RCC 7860 (cell line): ENCODE data around the gene NIFK.

ENCODE experiments used
- DNase-seq: peaks from one replicate; pipeline ENCODE4 v3.0.0-alpha.2; 2015; ENCODE audit warnings: low spot score
- FAIRE-seq: peaks from 2 replicates; lab custom pipeline; 2012; peaks lifted over from hg19 to GRCh38; lab: Jason Lieb, UNC

NIFK gene

DNA sequence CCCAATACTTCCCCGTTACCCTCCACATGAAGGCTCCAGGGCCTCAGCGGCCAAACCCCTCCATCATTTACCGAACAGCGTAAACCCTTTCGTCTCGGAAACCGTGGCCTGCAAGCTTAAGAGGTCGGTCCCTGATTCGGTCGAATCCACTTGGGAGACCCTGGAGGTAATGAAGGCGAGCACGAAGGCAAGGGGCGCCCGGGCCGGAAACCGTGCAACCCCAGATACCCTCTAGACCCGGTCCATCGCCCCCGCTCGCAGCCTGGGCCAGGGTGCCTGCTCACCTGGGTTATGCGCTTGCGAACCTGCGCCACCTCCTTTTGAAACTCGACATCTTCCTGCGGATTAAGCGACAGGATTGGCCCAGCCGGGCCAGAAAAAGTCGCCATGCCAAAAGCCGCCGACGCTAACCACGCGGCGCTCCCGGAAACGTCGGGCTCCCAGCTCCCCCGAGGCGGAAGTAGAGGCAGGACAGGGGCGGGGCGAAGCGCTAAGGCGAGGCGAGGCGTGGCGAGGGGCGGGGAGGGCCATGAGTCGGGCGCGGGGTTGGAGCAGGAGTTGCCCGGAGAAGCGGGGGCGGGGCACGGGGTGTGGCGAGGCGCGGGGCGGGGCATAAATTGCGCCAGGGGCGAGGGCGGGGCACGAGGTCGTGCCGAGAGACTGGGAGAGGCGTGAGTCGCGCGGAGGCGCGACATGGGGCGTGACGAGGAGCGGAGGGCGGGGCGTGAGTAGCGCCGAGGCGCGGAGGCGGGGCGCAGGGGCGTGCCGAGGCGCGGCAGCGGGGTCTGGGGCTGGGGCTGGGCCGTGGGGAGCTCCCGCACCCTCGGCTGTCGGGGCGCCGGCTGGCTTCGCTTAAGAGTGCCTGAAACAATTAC, at the start of gene NIFK:
NIFK (minus strand) TSS at position 414 of the 875 bp plus-strand sequence; CDS start at position 389, 25 bp downstream.
- no peak for FAIRE-seq

GRCh38 chr2:121783180-121783579, 46.5 kb upstream of the NIFK start:
- FAIRE-seq (no peak), DNase-seq (no peak)

More for the DNA sequence above, at the start of gene NIFK:
- peak; percentile 94 for DNase-seq

GRCh38 chr2:121778741-121779487, 42.2 kb upstream of the NIFK start:
- no peak for FAIRE-seq
- DNase-seq = no peak

- peak; percentile 50 for DNase-seq
- no peak for FAIRE-seq
Observed at GRCh38 chr2:121777699-121778058, 41.0 kb upstream of the NIFK start.

DNA sequence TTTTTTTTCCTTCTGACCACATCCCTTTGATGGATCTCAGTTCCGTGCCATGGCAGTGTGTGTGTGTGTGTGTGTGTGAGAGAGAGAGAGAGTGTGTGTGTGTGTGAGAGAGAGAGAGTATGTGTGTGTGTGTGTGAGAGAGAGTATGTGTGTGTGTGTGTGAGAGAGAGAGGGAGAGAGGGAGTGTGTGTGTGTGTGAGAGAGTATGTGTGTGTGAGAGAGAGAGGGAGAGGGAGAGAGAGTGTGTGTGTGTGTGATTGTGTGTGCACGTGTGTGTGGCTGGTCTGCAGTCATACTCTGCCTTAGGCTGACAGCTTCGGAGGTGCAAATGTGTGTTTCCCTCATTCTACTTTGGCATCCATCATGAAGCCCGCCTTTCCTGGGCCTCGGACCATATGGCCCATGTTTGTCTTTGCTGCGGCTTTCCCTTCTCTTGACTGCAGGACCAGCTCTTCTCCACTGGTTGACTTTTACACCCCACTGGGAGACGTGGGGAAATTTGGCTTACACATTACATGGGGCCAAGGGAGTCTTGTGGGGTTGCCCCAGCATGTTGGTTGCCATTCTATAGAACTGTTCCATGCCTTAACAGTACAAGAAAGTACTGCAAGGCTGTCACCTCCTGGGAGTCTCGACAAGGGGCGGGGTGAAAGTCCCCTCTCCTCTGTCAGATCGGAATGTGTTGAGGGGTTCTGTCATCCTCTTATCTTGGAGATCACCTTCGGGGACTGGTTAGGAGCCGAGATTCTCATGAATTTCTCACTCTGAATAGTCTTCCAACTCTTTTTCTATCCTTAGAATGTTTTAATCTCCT, 40.4 kb upstream of the NIFK start:
- DNase-seq (no peak), FAIRE-seq (no peak)

DNA sequence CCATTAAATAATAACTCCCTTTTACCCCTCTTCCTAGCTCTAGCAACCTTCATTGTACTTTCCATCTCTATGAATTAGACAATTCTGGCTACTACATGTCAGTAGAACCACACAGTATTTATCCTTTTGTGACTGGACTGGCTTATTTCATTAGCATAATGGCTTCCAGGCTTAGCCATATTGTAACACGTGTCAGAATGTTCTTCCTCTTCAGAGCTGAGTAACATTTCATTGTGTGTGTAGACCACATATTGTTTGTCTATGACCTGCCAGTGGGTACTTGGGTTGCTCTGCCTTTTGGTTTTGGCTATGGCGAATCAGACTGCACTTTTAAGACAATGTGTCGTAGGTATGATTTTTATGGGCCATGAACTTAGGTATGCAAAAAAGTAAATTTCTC, 39.7 kb upstream of the NIFK start:
- FAIRE-seq = no peak
- no peak for DNase-seq

DNA sequence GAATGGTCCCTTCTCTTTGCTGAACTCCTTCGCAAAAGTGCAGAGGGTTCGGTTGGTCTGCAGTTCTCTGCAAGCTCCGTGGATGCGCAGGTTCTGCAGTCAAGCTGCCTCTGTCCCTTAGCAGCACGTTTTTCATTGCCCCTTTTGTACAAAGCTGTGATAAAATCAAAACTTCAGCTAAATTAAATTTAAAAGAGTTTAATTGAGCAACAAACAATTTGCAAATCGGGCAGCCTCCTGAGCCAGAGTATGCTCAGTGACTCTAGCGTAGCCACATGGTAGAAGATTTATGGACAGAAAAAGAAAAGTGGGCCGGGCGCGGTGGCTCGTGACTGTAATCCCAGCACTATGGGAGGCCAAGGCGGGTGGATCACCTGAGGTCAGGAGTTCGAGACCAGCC, 37.6 kb upstream of the NIFK start:
- no peak for FAIRE-seq
- no peak for DNase-seq

DNA sequence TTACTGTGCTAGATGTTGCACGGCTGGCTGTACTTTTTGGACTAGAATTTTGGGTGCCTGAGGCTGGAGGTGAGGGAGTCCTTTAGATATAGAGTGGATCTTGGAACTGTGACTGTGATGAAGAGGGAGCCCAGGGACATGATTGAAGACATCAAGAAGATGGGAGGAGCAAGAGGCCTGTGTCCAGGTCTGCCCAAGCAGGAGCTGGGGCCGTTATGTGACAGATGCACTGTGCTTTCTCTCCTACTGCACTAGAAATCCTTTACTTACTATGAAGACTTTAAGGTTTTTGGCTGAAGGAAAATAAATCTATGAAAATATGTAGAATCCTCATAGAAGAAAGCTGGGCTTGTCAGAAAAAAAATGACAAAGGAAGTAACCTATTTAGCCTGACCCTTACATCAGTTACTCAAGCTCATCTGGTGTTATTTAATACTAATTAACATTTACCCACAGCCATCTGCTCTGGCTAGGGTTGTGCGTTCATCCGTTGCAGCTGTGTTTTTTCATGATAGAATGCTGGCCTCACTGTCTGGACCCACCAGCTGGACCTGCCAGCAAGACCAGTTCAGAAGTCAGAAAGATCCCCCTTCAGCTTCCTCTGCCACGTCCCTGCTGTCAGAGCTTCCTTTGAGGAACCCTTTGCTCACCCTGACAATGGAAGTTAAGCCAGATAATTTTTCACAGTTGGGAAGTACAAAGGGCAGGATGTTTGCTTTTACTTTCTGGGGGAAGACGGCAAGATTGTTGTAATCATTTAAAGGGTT, 35.5 kb upstream of the NIFK start:
- FAIRE-seq = no peak
- no peak for DNase-seq

- DNase-seq (no peak), FAIRE-seq (no peak)
Observed at GRCh38 chr2:121768143-121768755, 31.6 kb upstream of the NIFK start.

- FAIRE-seq = no peak
- DNase-seq = no peak
Observed at GRCh38 chr2:121766624-121767023, 29.9 kb upstream of the NIFK start.

GRCh38 chr2:121764681-121765228, 28.1 kb upstream of the NIFK start:
- FAIRE-seq (no peak), DNase-seq (no peak)

GRCh38 chr2:121755237-121756111, 18.8 kb upstream of the NIFK start, which contains the start of gene TSN:
TSS of gene TSN (plus strand) at chr2:121755651. CDS start at chr2:121755780, 129 bp downstream.
- peak; percentile 92 for DNase-seq
- peak; percentile 8 for FAIRE-seq

DNA sequence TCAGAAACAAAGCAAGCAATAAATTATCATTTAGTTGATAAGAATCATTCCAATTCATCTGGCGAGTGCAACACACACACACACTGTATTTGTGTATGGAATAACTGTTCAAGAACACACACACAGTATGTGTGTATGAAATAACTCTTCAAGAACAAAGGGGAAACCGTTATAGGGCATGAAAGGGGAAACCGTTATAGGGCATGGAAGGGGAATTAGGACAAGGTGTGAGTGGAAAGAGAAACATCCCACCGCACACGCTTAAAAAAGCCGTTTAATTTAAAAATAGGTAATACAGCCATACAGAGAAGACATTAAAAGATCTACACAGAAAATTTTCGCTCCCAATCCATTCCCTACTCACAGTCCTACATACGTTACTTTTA, 18.2 kb upstream of the NIFK start:
- DNase-seq (no peak), FAIRE-seq (no peak)

- no peak for FAIRE-seq
- no peak for DNase-seq
Observed at GRCh38 chr2:121748202-121748601, 11.5 kb upstream of the NIFK start.

DNA sequence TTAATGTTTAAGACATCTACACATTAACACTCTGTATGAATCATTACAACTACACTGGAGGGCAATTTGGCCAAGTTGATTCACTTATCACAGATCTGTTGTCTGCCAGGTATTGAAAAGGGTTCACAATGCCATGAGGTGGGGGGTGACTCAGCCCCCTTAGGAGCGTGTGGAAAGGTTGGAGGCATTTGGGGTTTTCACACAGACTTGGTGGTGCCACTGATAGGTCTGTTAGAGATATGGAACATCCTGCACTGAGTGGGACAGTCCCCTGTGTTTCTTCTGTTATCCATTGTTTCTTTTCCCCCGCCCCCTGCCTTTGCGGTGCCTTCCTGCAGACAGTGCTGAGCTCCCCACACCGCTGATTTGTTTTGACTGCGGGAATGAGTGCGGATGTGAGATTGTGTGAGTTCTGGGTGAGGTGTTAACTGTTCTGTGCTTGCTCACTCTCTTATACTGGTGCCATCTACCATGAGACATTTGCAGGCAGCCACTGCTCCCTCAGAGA, 9.4 kb upstream of the NIFK start:
- DNase-seq = peak; percentile 93
- peak; percentile 94 for FAIRE-seq

DNA sequence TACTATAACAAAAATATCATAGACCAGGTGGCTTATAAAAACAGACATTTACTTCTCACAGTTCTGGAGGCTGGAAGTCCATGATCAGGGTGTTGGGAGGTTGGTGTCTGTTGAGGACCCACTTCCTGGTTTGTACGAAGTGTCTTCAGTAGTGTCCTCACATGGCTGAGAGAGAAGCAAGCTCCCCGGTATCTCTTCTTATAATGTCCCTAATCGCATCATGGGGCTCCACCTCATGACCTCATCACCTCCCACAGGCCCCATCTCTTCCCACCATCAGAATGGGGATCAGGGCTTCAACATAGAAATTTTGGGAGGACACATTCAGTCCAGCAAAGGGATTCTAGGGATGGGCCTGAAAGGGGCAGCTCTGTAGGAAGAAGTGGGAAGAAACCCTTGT, 4.8 kb upstream of the NIFK start:
- DNase-seq = no peak
- no peak for FAIRE-seq

- FAIRE-seq (no peak), DNase-seq (no peak)
Observed at GRCh38 chr2:121740973-121741372, 4.3 kb upstream of the NIFK start.

DNA sequence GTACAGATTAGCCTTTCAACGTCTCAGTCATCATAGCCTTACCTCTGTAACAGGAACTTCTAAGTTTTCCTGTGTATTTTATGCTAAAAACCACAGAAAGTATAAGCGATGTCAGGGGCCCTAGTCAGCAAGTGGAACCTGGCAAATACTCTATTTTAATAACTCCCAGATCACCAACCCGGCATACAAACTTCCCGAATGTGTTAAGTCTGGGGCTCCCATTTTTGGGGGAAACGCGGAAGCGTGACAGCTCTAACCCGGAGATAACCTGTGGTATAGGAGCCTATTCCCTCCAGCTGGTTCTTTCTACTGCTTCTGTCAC, 574 bp downstream of the NIFK start:
- FAIRE-seq (no peak), DNase-seq (no peak)
